Dermis lymphatic vessel endothelial cell (primary cell): ENCODE results near the gene CPSF6. TPM values are rescaled to one million over a fixed set of nuclear protein-coding genes. Genes with fewer than 3 reads are reported as not detected.

ENCODE experiments used
- total RNA-seq: library from RNA; depleted of rRNA; stranded (reverse); fragments of >200 nt; gene quantifications from 2 replicates; pipeline ENCODE4 v1.2.1, GENCODE V29; 2014

CPSF6 gene, protein sequence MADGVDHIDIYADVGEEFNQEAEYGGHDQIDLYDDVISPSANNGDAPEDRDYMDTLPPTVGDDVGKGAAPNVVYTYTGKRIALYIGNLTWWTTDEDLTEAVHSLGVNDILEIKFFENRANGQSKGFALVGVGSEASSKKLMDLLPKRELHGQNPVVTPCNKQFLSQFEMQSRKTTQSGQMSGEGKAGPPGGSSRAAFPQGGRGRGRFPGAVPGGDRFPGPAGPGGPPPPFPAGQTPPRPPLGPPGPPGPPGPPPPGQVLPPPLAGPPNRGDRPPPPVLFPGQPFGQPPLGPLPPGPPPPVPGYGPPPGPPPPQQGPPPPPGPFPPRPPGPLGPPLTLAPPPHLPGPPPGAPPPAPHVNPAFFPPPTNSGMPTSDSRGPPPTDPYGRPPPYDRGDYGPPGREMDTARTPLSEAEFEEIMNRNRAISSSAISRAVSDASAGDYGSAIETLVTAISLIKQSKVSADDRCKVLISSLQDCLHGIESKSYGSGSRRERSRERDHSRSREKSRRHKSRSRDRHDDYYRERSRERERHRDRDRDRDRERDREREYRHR
- total RNA-seq = 13.4 and 24.8 TPM in 2 replicates

DNA sequence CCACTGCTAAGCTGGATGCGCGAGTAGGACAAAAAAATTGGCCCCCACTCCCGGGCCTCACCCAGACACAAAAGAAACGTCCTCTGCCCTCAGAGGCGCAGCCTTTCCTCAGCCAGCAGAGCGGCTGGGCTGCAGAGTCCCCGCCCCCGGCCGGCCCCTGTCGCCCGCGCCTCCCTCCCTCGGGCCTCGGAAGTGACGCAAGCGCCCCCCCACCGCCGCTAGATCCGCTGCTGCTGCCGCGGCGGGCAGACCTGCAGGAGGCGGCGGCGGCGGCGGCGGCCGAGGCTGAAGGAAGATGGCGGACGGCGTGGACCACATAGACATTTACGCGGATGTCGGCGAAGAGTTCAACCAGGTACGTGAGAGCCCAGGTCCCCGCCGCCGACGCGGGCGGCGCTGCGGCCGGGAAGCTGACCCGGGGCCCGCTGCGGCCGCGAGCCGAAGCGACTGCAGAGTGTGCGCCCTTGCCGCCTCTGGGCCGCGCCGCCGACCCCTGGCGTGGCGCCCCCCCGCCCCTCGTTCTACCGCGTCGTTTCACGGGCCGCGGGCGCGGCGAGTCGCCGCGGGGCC, at the start of gene CPSF6:
CPSF6 (plus strand) TSS at position 218 of the 570 bp plus-strand sequence; CDS start at position 296, 78 bp downstream.

Other genes with a start within 250 kb of the CPSF6 start
- not detected in 2 replicates for gene LYZ, start 108.8 kb downstream of the CPSF6 start, total RNA-seq
- 9.5 and 17.8 TPM in 2 replicates for gene YEATS4, start 120.2 kb downstream of the CPSF6 start, total RNA-seq
- gene FRS2, start 230.8 kb downstream of the CPSF6 start, total RNA-seq = 22.0 and 22.2 TPM in 2 replicates